Smooth muscle cell (in vitro differentiated cells): ENCODE measurements around the gene TEX36. TPM values are rescaled to one million over a fixed set of nuclear protein-coding genes. Genes with fewer than 3 reads are reported as not detected.

Experiments used
- DNase-seq: peaks from one replicate; lab custom pipeline; 2025; ENCODE audit not compliant: unreplicated experiment; lab: John Stamatoyannopoulos, UW
- H2AFZ ChIP-seq: fragments of 200-600 bp; sonication (generic); 2 replicates; pipeline ENCODE4 v1.6.0; 2016; ENCODE audit warnings: antibody characterized with exemption, low read depth, mild to moderate bottlenecking
- H3F3A ChIP-seq: fragments of 200-600 bp; sonication (generic); 2 replicates; pipeline ENCODE4 v1.6.0; 2017; ENCODE audit warnings: antibody characterized with exemption, low read depth
- H3K27ac ChIP-seq: fragments of 200-600 bp; sonication (generic); 2 replicates; pipeline ENCODE4 v1.5.1; 2016; ENCODE audit warnings: low read depth, mild to moderate bottlenecking
- H3K27me3 ChIP-seq: fragments of 200-600 bp; sonication (generic); 2 replicates; pipeline ENCODE4 v1.6.1; 2016; ENCODE audit warnings: low read depth, mild to moderate bottlenecking
- H3K36me3 ChIP-seq: fragments of 200-600 bp; sonication (generic); 2 replicates; pipeline ENCODE4 v1.5.1; 2016; ENCODE audit warnings: low read depth
- H3K4me1 ChIP-seq: fragments of 200-600 bp; sonication (generic); 2 replicates; pipeline ENCODE4 v1.5.1; 2016; ENCODE audit warnings: low read depth
- H3K4me2 ChIP-seq: fragments of 200-600 bp; sonication (generic); 2 replicates; pipeline ENCODE4 v1.6.0; 2016; ENCODE audit warnings: mild to moderate bottlenecking
- H3K4me3 ChIP-seq: fragments of 200-600 bp; sonication (generic); 2 replicates; pipeline ENCODE4 v1.5.1; 2016; ENCODE audit warnings: mild to moderate bottlenecking
- H3K79me2 ChIP-seq: fragments of 200-600 bp; sonication (generic); 2 replicates; pipeline ENCODE4 v1.6.0; 2016; ENCODE audit warnings: low read depth, mild to moderate bottlenecking
- H3K9ac ChIP-seq: fragments of 200-600 bp; sonication (generic); 2 replicates; pipeline ENCODE4 v1.6.0; 2016; ENCODE audit warnings: low read depth
- H3K9me3 ChIP-seq: fragments of 200-600 bp; sonication (generic); replicated peaks from 2 replicates; pipeline ENCODE4 v1.5.1; 2016; ENCODE audit warnings: low read depth
- H4K20me1 ChIP-seq: fragments of 200-600 bp; sonication (generic); 2 replicates; pipeline ENCODE4 v1.6.0; 2016; ENCODE audit warnings: low read depth
- WGBS: methylation state at CpG from one replicate; pipeline ENCODE4 v1.1.7; 2016; ENCODE audit warnings: low lambda C conversion rate; 5-methylcytosine and 5-hydroxymethylcytosine counted together
- polyA plus RNA-seq: library from polyadenylated mRNA; unstranded; fragments of >200 nt; fragmentation: Nextera tagmentation; extraction: Ambion mirVana; gene quantifications from 2 replicates; pipeline ENCODE4 v1.2.1, GENCODE V29; 2016
- total RNA-seq: library from RNA; depleted of rRNA; stranded (reverse); fragments of >200 nt; gene quantifications from 2 replicates; pipeline ENCODE4 v1.2.3, GENCODE V29; 2014
- TF ChIP-seq, protein P1 (sequence below): fragments of 200-600 bp; sonication (generic); IDR thresholded peaks from 2 replicates; pipeline ENCODE4 v1.5.1; 2017; ENCODE audit warnings: borderline replicate concordance, mild to moderate bottlenecking, antibody characterized with exemption; ENCODE audit not compliant: insufficient read depth, poor library complexity, severe bottlenecking

Gene TEX36
- total and polyA plus RNA-seq, 2 experiments from 2014 or later: not detected

DNA sequence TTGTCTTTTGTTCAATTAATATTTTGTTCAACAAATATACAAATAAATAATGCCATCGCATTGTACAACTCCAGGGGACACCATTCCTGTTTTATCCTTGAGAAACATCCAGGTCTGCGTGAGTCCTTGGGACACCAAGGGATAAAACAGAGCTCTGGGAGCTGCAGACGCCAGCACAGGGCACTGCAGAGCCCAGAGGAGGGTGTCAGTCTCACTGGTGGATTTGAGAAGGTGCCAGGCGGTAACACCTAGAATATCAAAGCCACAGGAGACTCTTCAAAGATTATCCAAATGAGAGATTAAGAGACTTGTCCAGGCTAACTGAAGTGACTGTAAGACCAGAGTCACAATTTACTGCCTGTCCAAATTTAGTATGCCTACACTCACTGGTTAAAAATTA is 55.3 kb downstream of the TEX36 start:
- Histone ChIP-seq H3K79me2 (no peaks in the 10 kb centered on the region), H2AFZ (no peak overlapping the region), H3K4me2 (no peak overlapping the region), H3K27ac (no peak overlapping the region), H4K20me1 (no peaks in the 10 kb centered on the region), H3K4me3 (no peak overlapping the region), H3K9me3 (no peaks in the 10 kb centered on the region), H3K9ac (no peak overlapping the region), H3K36me3 (no peaks in the 10 kb centered on the region), H3K4me1 (no peaks in the 10 kb centered on the region), H3K27me3 (no peaks in the 10 kb centered on the region), H3F3A (no peaks in the 10 kb centered on the region)
- TF ChIP-seq, protein P1, sequence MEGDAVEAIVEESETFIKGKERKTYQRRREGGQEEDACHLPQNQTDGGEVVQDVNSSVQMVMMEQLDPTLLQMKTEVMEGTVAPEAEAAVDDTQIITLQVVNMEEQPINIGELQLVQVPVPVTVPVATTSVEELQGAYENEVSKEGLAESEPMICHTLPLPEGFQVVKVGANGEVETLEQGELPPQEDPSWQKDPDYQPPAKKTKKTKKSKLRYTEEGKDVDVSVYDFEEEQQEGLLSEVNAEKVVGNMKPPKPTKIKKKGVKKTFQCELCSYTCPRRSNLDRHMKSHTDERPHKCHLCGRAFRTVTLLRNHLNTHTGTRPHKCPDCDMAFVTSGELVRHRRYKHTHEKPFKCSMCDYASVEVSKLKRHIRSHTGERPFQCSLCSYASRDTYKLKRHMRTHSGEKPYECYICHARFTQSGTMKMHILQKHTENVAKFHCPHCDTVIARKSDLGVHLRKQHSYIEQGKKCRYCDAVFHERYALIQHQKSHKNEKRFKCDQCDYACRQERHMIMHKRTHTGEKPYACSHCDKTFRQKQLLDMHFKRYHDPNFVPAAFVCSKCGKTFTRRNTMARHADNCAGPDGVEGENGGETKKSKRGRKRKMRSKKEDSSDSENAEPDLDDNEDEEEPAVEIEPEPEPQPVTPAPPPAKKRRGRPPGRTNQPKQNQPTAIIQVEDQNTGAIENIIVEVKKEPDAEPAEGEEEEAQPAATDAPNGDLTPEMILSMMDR: no peak
- WGBS: 89% methylated on average over 4 of the region's 4 CpGs
- no peak for DNase-seq

DNA sequence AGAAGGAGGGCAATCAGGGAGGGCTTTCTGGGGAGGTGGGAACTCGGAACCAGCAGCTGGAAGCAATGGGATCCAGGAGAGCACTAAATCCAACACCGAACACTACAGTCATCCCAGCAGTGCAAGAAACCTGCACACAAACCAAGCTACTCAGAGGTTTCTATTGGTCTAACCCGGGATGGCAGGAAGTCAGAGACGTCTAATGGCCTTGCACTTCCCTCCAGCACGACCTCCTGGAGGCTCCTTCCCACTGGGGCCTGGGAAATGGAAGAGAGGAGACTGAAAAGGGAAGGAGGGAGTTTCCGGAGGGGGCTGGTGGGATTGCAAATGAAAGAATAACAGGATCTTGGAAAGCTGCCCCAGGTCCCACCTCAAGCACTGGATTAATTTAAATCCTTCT is 56.3 kb downstream of the TEX36 start:
- Histone ChIP-seq H2AFZ (no peak overlapping the region), H3K9me3 (no peaks in the 10 kb centered on the region), H3K4me2 (no peak overlapping the region), H3K9ac (no peak overlapping the region), H3K79me2 (no peaks in the 10 kb centered on the region), H3K27ac (no peak overlapping the region), H3F3A (no peaks in the 10 kb centered on the region), H3K4me1 (no peaks in the 10 kb centered on the region), H4K20me1 (no peaks in the 10 kb centered on the region), H3K27me3 (no peaks in the 10 kb centered on the region), H3K4me3 (no peak overlapping the region), H3K36me3 (no peaks in the 10 kb centered on the region)
- 68% methylated on average over 6 of the region's 6 CpGs for WGBS
- DNase-seq: no peak
- TF ChIP-seq, protein P1: no peak

- WGBS: 90% methylated on average over 12 of the region's 12 CpGs
- no peaks in the 10 kb centered on the region for H3K79me2 ChIP-seq
- H3K36me3 ChIP-seq: no peaks in the 10 kb centered on the region
- H3K4me1 ChIP-seq: no peaks in the 10 kb centered on the region
- no peaks in the 10 kb centered on the region for H3K27me3 ChIP-seq
- no peaks in the 10 kb centered on the region for H4K20me1 ChIP-seq
- DNase-seq: no peak
- no peak overlapping the region for H2AFZ ChIP-seq
- TF ChIP-seq, protein P1: no peak
- no peak overlapping the region for H3K4me2 ChIP-seq
- H3K27ac ChIP-seq: no peak overlapping the region
- H3K4me3 ChIP-seq: no peak overlapping the region
- no peaks in the 10 kb centered on the region for H3F3A ChIP-seq
- no peak overlapping the region for H3K9ac ChIP-seq
- no peaks in the 10 kb centered on the region for H3K9me3 ChIP-seq
Measured at GRCh38 chr10:125625586-125625985, 57.4 kb downstream of the TEX36 start.

GRCh38 chr10:125624800-125625199 is 58.2 kb downstream of the TEX36 start:
- Histone ChIP-seq H3K79me2 (no peaks in the 10 kb centered on the region), H3K4me2 (no peak overlapping the region), H3F3A (no peaks in the 10 kb centered on the region), H2AFZ (no peak overlapping the region), H3K4me1 (no peaks in the 10 kb centered on the region), H3K27ac (no peak overlapping the region), H3K36me3 (no peaks in the 10 kb centered on the region), H3K27me3 (no peaks in the 10 kb centered on the region), H4K20me1 (no peaks in the 10 kb centered on the region), H3K4me3 (no peak overlapping the region), H3K9ac (no peak overlapping the region), H3K9me3 (no peaks in the 10 kb centered on the region)
- 90% methylated on average over 7 of the region's 7 CpGs for WGBS
- TF ChIP-seq, protein P1: no peak
- no peak for DNase-seq
